ENCODE results near the gene ZFP57.

The ZFP57 gene

GRCh38 chr6:29624520-29624961, 56.4 kb downstream of the ZFP57 start:
- no peak for DNase-seq

Measured in central memory CD4-positive, alpha-beta T cell (primary cell).